GM21576 (cell line): ENCODE measurements around the gene BCAS1.

ENCODE experiments used
- ATAC-seq: cut with Tn5 transposase; IDR thresholded peaks from one replicate; pipeline ENCODE4 v1.9.1; 2021; ENCODE audit warnings: mild to moderate bottlenecking, moderate library complexity; ENCODE audit not compliant: unreplicated experiment

The BCAS1 gene

DNA sequence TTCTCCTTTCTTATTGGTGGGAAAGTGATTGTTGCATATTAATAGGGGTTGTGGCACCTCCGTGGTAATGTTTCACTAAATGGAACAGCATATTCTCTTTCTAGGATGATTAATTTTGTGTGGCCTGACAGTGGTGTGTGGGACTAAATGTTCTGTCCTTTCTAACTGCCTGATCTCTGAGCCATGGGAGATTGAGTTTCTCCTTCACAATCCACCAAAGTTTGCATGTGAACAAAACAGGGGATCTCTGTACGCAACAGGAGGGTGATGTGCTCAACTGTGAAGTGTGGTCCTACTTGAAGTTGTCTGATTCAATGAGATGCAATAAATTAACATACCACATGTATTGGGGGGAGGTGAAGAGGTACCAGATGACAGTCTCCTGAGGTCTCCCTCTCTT lies 19.3 kb downstream of the BCAS1 start:
- ATAC-seq: no peak

DNA sequence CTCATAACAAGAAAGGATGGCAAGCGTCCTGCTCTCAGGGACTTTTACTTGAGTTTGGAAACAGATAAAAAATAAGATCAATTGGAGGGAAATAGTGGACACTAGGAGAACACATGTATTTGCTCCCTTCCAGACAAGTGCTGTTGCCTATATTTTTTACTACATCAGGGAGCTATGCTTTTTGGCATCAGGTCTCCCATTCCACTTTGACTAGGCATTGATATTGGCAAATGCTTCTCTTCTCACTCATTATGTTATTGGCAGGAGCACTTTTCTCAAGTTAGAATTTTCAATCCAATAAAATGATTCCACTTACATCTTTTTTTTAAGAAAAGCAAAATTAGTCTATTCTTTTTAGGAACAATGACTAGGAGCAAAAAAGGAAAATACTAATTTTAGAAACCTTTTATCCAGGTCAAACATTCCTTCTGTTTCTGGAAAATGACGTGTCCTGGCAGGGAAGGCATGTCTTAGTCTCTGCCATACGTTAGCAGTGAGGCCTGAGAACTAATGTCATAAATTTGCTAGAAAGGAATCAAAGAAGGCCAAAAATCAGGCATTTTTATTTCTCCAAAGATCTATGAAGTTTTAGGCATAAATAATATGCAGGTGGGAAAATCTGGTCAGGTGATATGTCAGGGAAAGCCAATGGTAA lies 21.4 kb downstream of the BCAS1 start:
- no peak for ATAC-seq

DNA sequence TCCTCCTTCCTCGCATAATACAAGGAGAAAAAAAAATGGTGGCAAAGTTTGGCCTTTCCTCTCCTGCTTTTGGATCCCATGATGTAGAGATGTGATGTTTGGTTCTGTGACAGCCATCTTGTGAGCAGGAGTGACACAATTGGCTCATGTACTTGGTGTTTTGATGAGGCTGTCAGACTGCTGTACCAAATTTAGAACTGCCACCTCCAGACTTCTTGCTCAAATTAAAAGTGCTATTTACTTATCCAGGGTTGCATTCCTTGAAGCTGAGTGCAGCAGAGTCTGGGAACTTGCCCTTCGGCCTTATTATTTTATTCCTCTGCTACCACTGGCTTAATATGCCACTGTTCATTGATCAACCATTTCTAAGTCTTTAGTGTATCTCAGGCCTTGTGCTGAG lies 21.9 kb downstream of the BCAS1 start:
- ATAC-seq: no peak

DNA sequence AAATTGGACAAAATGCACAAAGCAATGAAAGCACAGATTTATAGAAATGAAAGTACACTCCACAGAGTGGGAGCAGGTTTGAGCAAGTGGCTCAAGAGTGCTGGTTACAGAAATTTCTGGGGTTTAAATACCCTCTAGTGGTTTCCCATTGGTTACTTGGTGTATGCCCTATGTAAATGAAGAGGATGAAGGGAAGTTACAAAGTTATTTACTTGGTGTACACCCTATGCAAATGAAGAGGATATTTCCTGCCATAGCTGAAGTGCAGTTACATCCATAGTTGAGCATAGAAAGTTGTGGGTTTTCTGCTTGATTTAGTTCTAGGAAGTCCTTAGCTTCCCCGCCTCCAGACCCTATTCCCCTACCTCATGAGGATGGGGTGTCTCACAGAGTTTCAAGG lies 22.7 kb downstream of the BCAS1 start:
- ATAC-seq: no peak

DNA sequence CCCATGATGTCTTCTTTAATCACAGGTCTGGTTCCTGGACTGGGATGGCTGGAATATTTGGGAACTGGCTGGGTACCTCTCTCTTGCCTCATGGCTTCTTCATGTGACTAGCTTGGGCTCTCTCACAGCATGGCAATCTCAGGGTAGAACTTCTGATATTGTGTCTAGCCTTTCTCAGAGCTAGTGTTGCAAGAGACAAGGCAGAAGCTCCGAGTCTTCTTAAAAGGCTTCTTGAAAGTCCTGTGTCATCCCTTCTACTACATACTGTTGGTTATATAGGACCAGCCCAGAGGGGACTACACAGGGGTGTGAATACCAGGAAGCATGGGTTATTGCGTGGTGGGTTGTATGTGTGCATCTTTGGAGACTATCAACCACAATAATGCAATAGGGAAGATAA lies 23.3 kb downstream of the BCAS1 start:
- ATAC-seq: no peak

DNA sequence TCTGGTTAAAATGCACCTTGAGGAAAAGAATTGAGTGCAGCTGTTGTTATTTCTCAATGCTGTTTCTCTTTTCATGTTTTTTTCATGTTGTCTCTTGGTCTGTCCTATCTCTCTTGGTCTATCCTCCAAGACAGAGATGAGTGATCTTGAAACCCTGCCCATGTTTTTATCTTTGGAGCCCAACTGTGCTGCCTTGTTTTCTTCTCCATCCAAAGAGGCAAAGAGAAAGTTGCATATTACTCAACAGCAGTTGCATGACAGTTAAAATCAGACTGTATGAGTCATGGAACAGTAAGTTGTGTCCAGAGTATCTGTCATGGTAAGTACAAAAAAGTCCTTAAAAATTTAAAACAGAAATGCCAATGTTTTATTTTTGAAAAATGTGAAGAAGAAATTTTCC lies 26.2 kb downstream of the BCAS1 start:
- peak; percentile 49 for ATAC-seq

DNA sequence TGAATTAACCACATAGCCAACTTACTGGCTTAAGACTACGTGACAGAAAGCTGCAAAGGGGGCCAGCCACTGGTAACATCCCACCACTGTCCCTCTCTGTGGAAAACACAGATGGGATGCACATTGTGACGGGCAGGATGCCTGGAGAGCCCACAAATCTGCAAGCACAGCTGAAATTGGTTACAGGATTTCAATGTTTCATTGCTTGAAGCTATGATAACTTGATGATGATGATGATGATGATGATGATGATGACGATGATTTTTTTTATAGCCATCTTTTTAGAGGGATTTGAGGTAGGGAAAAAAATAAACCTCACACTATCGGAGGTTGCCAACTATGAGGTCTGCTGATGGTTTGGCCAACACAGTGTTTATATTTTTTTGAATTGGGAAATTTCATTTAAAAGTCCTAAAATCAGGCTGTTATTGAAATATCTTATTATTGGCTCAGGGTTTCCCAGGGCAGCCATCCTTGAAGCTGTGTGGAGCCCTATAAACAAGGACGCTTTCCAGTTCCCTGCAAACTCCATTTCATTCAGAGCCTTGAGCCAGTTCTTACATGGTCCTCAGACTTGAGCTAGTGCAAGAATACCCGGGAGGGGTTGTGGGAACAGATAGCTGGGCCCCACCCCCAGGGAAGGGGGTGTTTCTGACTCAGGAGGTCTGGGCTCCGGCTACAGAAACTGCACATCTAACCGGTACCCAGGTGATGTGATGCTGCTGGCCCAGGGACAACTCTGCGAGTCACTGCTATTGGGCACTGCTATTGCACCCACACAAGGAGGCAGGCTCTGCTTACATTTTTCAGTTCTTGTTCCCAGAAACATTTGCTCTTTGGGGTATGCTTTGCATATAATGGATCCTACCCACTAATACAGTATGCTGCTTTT lies 27.1 kb downstream of the BCAS1 start:
- no peak for ATAC-seq

DNA sequence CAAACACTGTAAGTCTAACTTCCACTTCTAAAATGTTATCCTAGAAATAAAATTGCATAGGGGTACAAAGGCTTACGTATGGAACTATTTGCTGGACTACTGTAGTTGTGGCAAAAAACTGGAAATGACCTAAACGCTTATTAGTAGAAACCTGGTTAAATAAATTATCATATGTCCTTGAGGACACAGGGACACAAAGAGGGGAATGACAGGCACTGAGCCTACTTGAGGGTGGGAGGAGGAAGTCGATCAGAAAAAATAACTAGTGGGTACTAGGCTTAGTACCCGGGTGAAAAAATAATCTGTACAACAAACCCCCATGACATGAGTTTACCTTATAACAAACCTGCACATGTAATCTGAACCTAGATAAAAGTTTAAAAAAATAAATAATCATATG lies 28.4 kb downstream of the BCAS1 start:
- ATAC-seq: no peak

DNA sequence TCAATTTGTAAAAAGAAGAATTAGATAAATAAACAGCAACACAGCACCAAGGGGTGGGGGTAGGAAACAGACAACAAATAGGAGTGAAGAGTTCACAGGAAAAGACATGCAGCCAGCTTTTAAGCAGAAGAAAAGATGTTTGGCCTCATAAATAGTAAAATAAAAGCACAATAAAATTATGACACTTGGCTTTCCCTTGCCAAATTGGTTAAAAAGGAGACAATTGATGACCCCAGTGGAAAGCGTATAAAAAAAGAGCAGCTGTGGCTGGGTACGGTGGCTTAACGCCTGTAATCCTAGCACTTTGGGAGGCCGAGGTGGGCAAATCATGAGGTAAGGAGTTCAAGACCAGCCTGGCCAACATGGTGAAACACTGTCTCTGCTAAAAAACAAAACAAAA lies 29.1 kb downstream of the BCAS1 start:
- ATAC-seq: no peak

DNA sequence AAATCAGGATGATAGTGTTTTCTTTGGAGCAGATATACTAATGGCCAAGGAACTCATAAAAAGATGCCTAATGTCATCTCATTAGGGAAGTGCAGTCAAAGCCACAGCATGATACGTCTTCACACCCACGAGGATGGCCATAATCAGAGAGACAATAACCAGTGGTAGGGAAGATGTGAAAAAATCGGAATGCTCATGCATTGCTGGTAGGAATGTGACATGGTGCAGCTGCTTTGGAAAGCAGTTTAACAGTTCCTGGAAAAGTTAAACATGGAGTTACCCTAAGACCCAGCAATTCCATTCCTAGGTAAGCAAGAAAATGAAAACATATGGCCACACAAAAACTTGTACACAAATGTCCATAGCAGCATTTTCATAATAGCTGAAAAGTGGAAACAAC lies 29.9 kb downstream of the BCAS1 start:
- ATAC-seq: no peak

DNA sequence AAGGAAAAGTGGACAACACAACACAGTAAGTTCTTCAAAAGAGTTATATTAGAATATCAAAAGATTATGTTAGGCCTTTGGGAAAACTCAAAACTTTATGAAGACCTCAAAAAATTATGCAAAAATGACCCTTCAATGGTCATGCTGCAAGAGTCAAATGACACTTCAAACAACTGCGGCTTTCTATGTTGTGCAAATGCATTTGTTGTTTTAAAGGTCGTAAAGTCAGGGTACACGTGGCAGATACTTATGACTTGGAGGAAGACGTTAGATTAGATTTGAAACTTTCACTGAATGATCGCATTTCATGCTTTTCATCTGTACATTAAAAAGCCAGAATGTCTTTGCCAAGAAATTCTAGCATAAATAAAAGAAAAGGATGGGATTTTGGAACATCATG lies 31.4 kb downstream of the BCAS1 start:
- ATAC-seq: no peak

DNA sequence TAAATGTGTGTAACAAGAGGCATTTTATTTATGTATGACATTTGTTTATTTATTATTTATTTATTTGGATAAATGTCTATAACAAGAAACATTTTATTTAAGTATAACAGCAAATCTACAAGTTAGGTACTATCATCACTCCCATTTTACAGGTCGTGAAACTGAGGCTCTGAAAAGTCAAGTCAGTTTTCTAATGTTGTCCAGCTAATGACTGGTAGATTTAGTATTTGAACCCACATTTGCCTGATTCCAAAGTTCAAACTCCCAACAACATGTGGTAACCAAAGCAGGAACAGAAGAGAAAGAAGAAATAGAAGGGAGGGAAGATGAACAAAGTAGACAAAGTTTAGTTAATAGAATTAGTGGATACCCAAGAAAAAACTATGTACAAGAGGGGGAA lies 32.9 kb downstream of the BCAS1 start:
- no peak for ATAC-seq

DNA sequence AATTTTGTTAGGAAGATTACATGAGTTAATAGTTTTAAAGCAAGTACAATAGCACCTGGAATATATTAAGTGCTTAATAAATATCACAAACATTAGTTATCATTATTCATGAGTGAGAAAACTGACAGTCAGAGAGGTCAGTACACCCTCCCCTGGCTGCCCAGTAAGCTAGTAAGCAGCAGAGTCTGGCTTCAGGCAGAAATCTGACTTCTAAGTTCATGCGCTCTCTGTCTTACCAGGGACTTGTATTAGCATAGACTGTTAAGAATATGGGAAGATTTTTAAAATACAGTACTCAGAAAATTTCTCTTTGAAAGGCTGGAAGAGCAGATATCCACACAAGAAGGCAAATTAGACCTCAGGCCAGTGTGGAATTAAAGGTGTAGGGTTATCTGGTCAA lies 40.8 kb downstream of the BCAS1 start:
- no peak for ATAC-seq

DNA sequence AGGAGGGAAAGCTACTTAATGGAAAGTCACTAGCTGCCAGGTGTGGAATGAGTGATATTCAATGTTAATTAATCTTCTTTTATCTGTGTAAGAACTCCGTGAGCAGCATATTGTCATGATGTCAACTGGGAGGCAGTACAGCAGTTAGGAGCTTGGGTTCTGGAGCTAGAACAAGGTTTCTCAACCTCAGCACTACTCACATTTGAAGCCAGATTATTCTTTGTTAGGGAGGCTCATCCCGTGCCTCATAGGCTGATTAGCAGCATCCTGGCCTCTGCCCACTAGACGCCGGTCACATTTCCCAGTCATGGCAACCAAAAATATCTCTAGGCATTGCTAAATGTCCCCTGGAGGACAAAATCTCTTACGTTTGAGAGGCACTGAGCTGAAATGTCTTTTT lies 41.2 kb downstream of the BCAS1 start:
- ATAC-seq: no peak

DNA sequence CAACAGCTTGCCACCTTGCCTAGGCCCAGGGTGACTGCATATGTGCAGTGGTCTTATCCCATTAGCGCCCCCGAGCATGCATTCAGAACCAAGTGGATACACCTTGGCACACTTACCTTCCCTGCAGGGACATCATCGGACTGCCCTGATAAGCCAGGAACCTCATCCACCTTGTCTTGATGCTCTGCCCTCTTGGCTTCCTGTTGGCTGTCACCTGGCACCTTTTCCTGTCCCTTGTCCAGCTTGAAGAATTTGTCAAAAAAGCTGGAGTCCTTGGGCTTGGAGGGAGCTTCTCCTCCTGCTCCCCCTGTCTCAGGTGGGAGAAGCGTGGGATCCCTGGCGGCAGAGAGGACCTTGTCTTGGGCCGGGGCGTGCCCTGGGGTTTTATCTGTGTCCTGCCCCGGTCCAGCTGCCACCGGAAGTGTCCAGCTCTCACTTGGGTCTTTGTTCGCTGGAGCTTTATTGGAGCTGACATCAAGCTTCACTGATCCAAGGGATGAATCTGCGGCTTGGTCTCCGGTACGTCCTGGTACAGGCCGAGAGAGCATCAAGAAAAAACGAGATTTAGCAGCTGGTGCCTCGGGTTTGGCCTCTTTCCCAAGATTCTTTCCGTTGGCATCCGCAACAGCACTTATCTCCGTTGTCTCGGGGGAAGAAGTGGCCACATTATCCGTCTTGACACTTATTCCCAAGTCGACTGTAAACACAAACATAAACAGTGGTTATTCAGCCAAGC lies 42.0 kb downstream of the BCAS1 start:
- no peak for ATAC-seq

DNA sequence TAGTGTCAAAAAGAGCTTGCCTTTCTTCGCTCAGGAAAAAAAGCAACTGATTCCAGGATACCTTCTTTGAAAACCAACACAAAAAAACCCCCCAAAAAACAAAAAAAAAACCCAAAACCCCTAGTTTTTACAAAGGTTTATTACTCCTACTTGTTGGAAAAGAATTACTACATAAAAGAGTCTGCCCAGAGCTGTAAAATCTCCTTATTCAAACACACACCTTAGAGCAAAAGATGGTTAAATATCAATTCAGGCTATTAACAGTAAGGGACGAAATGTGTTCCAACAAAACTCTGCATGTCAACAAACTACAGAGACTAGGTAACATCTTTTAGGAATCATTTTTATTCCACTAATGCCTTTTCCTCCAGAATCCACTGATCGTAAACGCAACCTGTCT lies 42.7 kb downstream of the BCAS1 start:
- ATAC-seq: no peak

DNA sequence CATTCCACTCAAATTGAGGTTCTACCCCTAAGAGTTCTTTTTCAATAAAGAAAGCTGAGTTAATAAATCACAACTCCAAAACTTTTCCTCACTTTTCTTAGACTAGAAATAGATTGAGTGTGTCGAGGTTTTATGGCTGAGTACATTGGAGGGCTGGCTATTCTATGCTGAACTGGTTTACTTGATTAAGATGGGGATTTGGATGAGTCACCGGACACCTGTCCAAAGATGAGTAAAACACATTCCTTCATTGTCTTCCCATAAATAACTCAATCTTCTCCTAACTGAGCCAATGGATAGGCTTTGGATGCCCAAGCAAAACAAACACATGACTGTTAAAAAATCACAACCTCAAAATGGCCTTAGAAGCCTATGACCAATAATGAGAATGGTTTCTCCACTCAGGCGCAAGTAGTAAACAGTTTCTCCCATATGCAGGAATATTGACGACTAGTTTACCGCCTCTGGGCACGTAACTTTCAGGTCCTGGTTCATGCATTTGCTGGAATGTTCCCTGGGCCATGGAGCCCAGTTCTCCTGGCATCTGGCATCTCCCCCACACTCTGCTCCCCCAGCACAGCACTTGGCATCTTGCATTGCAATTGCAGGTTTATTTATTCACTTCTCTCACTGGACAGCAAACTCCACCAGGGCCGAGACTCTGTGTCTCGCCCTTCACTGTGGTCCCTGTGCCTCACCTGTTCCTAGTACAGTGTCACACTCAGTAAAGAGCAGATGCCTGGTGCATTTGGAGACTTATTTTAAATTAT lies 43.9 kb downstream of the BCAS1 start:
- no peak for ATAC-seq

DNA sequence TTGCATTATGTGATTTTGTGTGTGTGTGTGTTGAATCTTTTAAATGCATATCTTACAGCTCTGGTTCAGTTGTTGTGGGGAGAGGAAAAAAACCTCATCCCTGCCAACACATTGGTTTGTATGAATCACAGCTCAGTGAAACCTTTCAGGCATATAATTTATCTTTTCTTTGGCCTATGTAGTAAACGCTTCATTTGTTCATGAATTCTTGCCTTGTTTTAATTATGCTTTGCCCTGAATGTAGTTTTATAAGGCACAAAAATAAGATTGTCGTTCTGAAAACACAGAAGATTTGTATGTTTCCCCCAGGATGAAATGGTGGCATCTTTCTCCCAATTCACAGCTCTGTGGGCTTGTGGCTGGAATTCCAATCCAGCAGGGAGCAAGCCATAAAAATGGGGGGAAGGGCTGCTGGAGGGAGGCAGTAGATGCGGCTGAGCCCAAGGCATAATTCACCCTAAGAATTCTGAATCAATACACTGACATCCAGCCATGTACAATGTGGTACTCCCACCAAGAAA lies 45.1 kb downstream of the BCAS1 start:
- no peak for ATAC-seq

DNA sequence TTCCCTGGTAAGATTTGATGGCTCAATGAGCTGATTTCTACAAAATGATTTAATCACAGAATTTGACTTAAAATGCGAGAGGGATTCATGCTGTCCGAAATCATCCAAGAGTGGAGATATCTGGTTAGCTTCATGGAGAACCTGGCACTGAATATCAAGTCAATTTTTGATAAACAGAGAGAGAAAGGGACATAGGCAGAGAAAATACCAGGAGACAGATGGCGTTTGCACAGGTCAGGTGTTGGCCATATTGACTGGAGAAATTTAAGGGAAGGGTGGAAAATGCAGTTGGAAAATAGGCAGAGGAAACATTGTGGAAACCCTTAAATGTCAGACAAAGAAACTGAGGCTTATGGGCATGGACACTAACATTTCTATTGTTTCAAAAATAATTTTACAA lies 47.0 kb downstream of the BCAS1 start:
- no peak for ATAC-seq

DNA sequence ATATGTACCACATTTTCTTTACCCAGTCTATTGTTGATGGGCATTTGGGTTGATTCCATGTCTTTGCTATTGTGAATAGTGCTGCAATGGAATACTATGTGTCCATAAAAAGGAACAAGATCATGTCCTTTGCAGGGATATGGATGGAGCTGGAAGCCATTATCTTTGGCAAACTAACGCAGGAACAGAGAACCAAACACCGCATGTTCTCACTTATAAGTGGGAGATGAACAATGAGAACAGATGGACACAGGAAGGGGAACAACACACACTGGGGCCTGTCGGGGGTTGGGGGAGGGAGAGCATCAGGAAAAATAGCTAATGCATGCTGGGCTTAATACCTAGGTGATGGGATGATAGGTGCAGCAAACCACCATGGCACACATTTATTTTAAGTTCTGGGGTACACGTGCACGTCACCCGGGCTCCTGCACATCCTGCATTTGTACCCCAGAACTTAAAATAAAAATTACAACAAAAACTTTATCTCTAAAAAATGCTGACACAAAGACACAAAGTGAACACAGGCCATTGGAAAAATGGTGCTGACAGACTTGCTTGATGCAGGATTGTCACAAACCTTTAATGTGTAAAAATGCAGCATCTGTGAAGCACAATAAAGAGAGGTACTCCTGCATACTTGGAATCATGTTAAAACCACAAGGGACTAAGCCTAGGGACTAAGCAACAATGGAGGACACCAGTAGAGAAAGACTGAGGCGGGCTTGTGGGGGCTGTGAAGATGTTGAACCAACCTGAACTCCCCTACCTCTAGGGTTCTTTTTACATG lies 48.8 kb downstream of the BCAS1 start:
- no peak for ATAC-seq
